H9 (cell line): ENCODE data around the gene IFNA7. TPM values are rescaled to one million over a fixed set of nuclear protein-coding genes. Genes with fewer than 3 reads are reported as not detected.
"Not testable (repeated sequence)": the region's sequence is repeated elsewhere in the genome, so short reads cannot be mapped to it uniquely, and the experiment has no call there.

Experiments used
- DNase-seq: peaks from one replicate; pipeline ENCODE4 v3.0.0-alpha.2; 2017
- H2AFZ ChIP-seq: one replicate; pipeline ENCODE4 v1.6.1; 2013; ENCODE audit warnings: mild to moderate bottlenecking, low read length, control low read depth, moderate library complexity
- H2AK5ac ChIP-seq: 2 replicates; pipeline ENCODE4 v1.6.1; 2013; ENCODE audit warnings: low read length, control low read depth, mixed read lengths; ENCODE audit not compliant: insufficient read length
- H2BK120ac ChIP-seq: one replicate; pipeline ENCODE4 v1.6.1; 2013; ENCODE audit warnings: low read depth, mild to moderate bottlenecking, low read length, control low read depth, inconsistent platforms; ENCODE audit not compliant: poor library complexity, severe bottlenecking
- H2BK12ac ChIP-seq: 2 replicates; pipeline ENCODE4 v1.6.1; 2013; ENCODE audit warnings: low read length, control low read depth, mixed read lengths, low read depth; ENCODE audit not compliant: insufficient read length
- H2BK15ac ChIP-seq: 2 replicates; pipeline ENCODE4 v1.6.1; 2013; ENCODE audit warnings: low read depth, low read length, control low read depth
- H2BK20ac ChIP-seq: one replicate; pipeline ENCODE4 v1.6.1; 2013; ENCODE audit warnings: low read depth, mild to moderate bottlenecking, low read length, control low read depth, inconsistent platforms; ENCODE audit not compliant: poor library complexity, severe bottlenecking
- H2BK5ac ChIP-seq: 2 replicates; pipeline ENCODE4 v1.6.1; 2013; ENCODE audit warnings: low read length, control low read depth, mixed read lengths; ENCODE audit not compliant: insufficient read length
- H3K14ac ChIP-seq: 2 replicates; pipeline ENCODE4 v1.6.1; 2013; ENCODE audit warnings: low read length, control low read depth; ENCODE audit not compliant: insufficient read depth
- H3K18ac ChIP-seq: 2 replicates; pipeline ENCODE4 v1.6.1; 2013; ENCODE audit warnings: low read depth, mild to moderate bottlenecking, mixed read lengths, low read length, control low read depth; ENCODE audit not compliant: insufficient read length
- H3K23ac ChIP-seq: 2 replicates; pipeline ENCODE4 v1.6.1; 2013; ENCODE audit warnings: low read length, control low read depth, mixed read lengths, low read depth; ENCODE audit not compliant: insufficient read length
- H3K23me2 ChIP-seq: 2 replicates; pipeline ENCODE4 v1.6.1; 2013; ENCODE audit warnings: low read depth, mild to moderate bottlenecking, mixed read lengths, low read length, control low read depth; ENCODE audit not compliant: insufficient read length, poor library complexity, severe bottlenecking
- H3K27ac ChIP-seq: 2 replicates; pipeline ENCODE4 v1.5.1; 2013; ENCODE audit warnings: low read length, control low read depth, mixed read lengths, low read depth; ENCODE audit not compliant: insufficient read length
- H3K27me3 ChIP-seq: 2 replicates; pipeline ENCODE4 v1.6.1; 2013; ENCODE audit warnings: low read length, control low read depth, inconsistent platforms; ENCODE audit not compliant: insufficient read depth
- H3K4ac ChIP-seq: 2 replicates; pipeline ENCODE4 v1.6.1; 2013; ENCODE audit warnings: low read depth, mild to moderate bottlenecking, control low read depth, inconsistent platforms, low read length, moderate library complexity
- H3K4me1 ChIP-seq: 2 replicates; pipeline ENCODE4 v1.6.1; 2013; ENCODE audit warnings: low read length, control low read depth, inconsistent platforms; ENCODE audit not compliant: insufficient read depth
- H3K4me2 ChIP-seq: 2 replicates; pipeline ENCODE4 v1.6.1; 2013; ENCODE audit warnings: low read length, control low read depth, mixed read lengths; ENCODE audit not compliant: insufficient read length, insufficient read depth
- H3K56ac ChIP-seq: 2 replicates; pipeline ENCODE4 v1.6.1; 2013; ENCODE audit warnings: low read depth, mild to moderate bottlenecking, mixed read lengths, low read length, control low read depth; ENCODE audit not compliant: insufficient read length
- H3K79me1 ChIP-seq: 2 replicates; pipeline ENCODE4 v1.6.1; 2013; ENCODE audit warnings: low read depth, mild to moderate bottlenecking, moderate library complexity, low read length, control low read depth, inconsistent platforms; ENCODE audit not compliant: insufficient read depth, poor library complexity, severe bottlenecking
- H3K79me2 ChIP-seq: 2 replicates; pipeline ENCODE4 v1.6.1; 2013; ENCODE audit warnings: low read length, control low read depth, inconsistent platforms; ENCODE audit not compliant: insufficient read depth
- H3K9ac ChIP-seq: 2 replicates; pipeline ENCODE4 v1.6.1; 2013; ENCODE audit warnings: low read length, control low read depth, mixed read lengths; ENCODE audit not compliant: insufficient read length; ENCODE audit errors: extremely low read depth
- H3K9me3 ChIP-seq: one replicate; pipeline ENCODE4 v1.6.1; 2013; ENCODE audit warnings: low read depth, low read length, inconsistent platforms; ENCODE audit not compliant: control insufficient read depth
- H3T11ph ChIP-seq: one replicate; pipeline ENCODE4 v1.6.1; 2013; ENCODE audit warnings: mild to moderate bottlenecking, low read length, control low read depth, inconsistent platforms
- H4K20me1 ChIP-seq: one replicate; pipeline ENCODE4 v1.6.1; 2013; ENCODE audit not compliant: control insufficient read depth, insufficient read length, insufficient read depth
- H4K5ac ChIP-seq: 2 replicates; pipeline ENCODE4 v1.6.1; 2013; ENCODE audit warnings: low read depth, mild to moderate bottlenecking, mixed read lengths, low read length, control low read depth; ENCODE audit not compliant: insufficient read length
- H4K8ac ChIP-seq: replicated peaks from 2 replicates; pipeline ENCODE4 v1.6.1; 2013; ENCODE audit warnings: low read length, control low read depth, mixed read lengths, low read depth; ENCODE audit not compliant: insufficient read length
- H4K91ac ChIP-seq: 2 replicates; pipeline ENCODE4 v1.6.1; 2013; ENCODE audit warnings: low read depth, mild to moderate bottlenecking, moderate library complexity, mixed read lengths, low read length, control low read depth; ENCODE audit not compliant: insufficient read length
- H3K27ac Mint-ChIP-seq, 3 experiments: 2 replicates in 2 of 3; 3 replicates in 1 of 3; pipeline ENCODE4 v1.8.0; 2020 to 2021; ENCODE audit warnings: mixed read lengths in 3 of 3, mild to moderate bottlenecking in 1 of 3, moderate library complexity in 1 of 3
- H3K27me3 Mint-ChIP-seq: 2 replicates; pipeline ENCODE4 v1.8.0; 2021; ENCODE audit warnings: low read depth, mild to moderate bottlenecking, moderate library complexity, mixed read lengths
- H3K36me3 Mint-ChIP-seq, 3 experiments: 2 replicates in 2 of 3; 3 replicates in 1 of 3; pipeline ENCODE4 v1.8.0; 2020 to 2021; ENCODE audit warnings: low read depth in 3 of 3, mixed read lengths in 3 of 3; ENCODE audit not compliant: insufficient read depth in 1 of 3
- H3K4me1 Mint-ChIP-seq, 2 experiments: 2 replicates each; pipeline ENCODE4 v1.8.0; 2020; ENCODE audit warnings: mixed read lengths in 2 of 2
- H3K4me3 Mint-ChIP-seq, 2 experiments: 2 replicates in 1 of 2; 3 replicates in 1 of 2; pipeline ENCODE4 v1.8.0; 2020 to 2021; ENCODE audit warnings: mild to moderate bottlenecking in 2 of 2, mixed read lengths in 2 of 2, moderate library complexity in 1 of 2
- H3K9me3 Mint-ChIP-seq, 2 experiments: 2 replicates in 1 of 2; 3 replicates in 1 of 2; pipeline ENCODE4 v1.8.0; 2020; ENCODE audit warnings: mild to moderate bottlenecking in 2 of 2, mixed read lengths in 2 of 2, moderate library complexity in 1 of 2
- WGBS: extraction: QIAGEN DNeasy Blood & Tissue Kit; methylation state at CpG from one replicate; pipeline ENCODE4 v1.1.7; 2013; ENCODE audit warnings: missing lambda C conversion rate, low lambda C conversion rate, mixed read lengths; ENCODE audit not compliant: insufficient read length; ENCODE audit errors: extremely low coverage; 5-methylcytosine and 5-hydroxymethylcytosine counted together
- total RNA-seq: library from RNA; stranded (reverse); gene quantifications from 2 replicates; pipeline ENCODE4 v1.2.1, GENCODE V29; 2021
- TF ChIP-seq, protein P1 (sequence below): fragments of 200-600 bp; sonication (generic); conservative IDR thresholded peaks from 3 replicates; pipeline ENCODE4 v1.8.0; 2021; ENCODE audit warnings: antibody characterized with exemption, mild to moderate bottlenecking

IFNA7 gene
- total RNA-seq, 1 experiment from 2014 or later: not detected

DNA sequence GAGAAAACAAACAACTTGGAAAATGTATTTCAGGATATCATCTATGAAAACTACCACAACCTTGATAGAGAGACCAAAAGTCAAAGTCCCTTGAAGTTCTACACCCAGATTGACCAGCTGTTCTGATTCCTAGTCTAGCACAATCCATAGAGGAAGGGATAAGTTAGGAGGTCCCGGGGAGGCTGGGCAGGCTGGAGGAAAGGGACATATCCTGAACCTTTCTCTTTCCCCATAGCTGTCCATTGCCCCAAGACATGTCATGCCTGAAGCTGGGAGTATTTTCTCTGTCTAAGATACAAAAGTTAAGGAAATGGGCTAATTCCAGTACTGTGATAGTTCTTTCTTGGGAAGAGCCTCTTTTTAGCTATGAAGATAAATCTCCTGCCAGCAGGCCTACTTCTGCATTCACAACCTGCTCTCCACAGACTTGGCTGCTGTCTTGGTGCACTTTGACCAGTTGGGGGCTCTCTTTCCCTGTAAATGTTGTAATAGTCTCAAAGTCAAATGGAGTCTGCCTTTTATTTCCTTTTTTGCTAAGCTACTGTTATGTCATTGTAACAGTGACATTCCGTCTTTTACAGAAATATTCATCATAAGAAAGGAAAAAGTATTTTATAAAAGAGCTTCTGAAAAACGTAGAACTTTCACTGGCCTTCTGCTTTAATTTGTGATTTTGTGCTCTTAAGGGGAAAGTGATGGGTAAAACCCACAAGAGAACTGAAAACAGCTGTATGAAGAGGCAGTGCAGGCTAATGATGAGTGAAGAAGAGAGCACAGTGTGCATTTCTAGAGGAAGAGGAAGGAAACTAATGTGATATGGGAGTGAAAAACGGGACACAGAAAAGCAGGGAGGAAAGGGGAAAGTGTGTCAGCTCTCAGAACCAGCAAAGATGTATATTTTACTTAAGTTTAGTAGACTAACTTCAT lies 18.9 kb downstream of the IFNA7 start:
- H2BK120ac ChIP-seq, H2BK15ac ChIP-seq, H3K23me2 ChIP-seq, H3K4me2 ChIP-seq, H3K27ac ChIP-seq, H3T11ph ChIP-seq, H2BK20ac ChIP-seq, H4K8ac ChIP-seq, H4K20me1 ChIP-seq, H3K9me3 ChIP-seq, H3K27me3 Mint-ChIP-seq, H3K79me1 ChIP-seq, H4K91ac ChIP-seq, H2BK12ac ChIP-seq, H3K4me1 ChIP-seq, H3K18ac ChIP-seq, H2AK5ac ChIP-seq, H3K14ac ChIP-seq, H3K4me1 Mint-ChIP-seq, H3K56ac ChIP-seq, H2AFZ ChIP-seq, H3K4ac ChIP-seq, H3K27me3 ChIP-seq, H3K27ac Mint-ChIP-seq, H3K79me2 ChIP-seq, H2BK5ac ChIP-seq, H3K23ac ChIP-seq, H3K4me3 Mint-ChIP-seq, H3K36me3 Mint-ChIP-seq, H3K9me3 Mint-ChIP-seq, H4K5ac ChIP-seq, H3K9ac ChIP-seq: not testable (repeated sequence)
- TF ChIP-seq, protein P1, sequence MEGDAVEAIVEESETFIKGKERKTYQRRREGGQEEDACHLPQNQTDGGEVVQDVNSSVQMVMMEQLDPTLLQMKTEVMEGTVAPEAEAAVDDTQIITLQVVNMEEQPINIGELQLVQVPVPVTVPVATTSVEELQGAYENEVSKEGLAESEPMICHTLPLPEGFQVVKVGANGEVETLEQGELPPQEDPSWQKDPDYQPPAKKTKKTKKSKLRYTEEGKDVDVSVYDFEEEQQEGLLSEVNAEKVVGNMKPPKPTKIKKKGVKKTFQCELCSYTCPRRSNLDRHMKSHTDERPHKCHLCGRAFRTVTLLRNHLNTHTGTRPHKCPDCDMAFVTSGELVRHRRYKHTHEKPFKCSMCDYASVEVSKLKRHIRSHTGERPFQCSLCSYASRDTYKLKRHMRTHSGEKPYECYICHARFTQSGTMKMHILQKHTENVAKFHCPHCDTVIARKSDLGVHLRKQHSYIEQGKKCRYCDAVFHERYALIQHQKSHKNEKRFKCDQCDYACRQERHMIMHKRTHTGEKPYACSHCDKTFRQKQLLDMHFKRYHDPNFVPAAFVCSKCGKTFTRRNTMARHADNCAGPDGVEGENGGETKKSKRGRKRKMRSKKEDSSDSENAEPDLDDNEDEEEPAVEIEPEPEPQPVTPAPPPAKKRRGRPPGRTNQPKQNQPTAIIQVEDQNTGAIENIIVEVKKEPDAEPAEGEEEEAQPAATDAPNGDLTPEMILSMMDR: peak; percentile 78
- DNase-seq: peak; percentile 43
- WGBS: no CpG with 5 or more reads among the region's 4 CpGs
